Stimulated activated CD8-positive, alpha-beta memory T cell treated with anti-CD3 and anti-CD28 coated beads, Interleukin-7, amount 100 ng/mL, for 48 hours (primary cell): ENCODE measurements around the gene PDCD1.
"Not testable (repeated sequence)": the region's sequence is repeated elsewhere in the genome, so short reads cannot be mapped to it uniquely, and the experiment has no call there.

Experiments used
- DNase-seq, 2 donors: peaks; one replicate each; pipeline ENCODE4 v3.0.0-alpha.2; 2020; ENCODE audit warnings: low read depth in 1 of 2; ENCODE audit errors: extremely low read depth in 1 of 2

Gene PDCD1

DNA sequence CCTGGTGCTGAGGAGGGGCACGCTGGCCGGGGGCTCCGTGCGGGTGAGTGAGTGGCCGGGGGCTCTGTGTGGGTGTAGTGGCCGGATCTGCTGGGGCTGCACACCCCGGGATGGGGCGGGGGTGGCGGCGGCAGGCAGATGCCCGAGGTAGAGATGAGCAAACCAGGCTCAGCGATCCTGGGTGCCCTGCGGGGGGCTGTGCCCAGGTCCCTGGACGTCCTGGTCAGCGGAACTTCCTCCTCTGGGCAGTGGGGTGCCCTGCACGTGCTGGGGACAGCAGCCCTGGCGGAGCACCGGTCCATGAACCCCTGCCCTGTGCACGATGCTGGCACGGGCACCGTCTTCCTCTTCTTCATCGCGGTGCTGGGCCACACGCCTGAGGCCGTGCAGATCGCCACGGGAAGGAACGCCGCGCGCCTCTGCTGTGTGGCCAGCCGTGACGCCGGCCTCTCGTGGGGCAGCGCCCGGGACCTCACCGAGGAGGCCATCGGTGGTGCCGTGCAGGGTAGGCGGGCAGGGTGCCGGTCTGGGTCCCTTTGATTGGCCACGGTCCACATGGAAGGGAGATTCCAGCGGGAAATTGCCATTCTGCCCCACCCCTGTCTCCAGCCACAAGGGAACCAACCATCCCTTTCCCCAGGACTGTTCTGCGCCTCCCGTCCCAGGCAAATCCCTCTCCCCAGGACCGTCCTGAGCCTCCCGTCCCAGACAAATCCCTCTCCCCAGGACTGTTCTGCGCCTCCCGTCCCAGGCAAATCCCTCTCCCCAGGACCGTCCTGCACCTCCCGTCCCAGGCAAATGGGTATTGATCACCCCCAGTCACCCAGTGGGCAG is 43.8 kb downstream of the PDCD1 start:
- no peak for DNase-seq

- DNase-seq: no peak
These were observed 44.4 kb downstream of the PDCD1 start for GRCh38 chr2:241814393-241814642.

- DNase-seq: no peak
These were observed 44.9 kb downstream of the PDCD1 start for GRCh38 chr2:241813644-241814392.

DNA sequence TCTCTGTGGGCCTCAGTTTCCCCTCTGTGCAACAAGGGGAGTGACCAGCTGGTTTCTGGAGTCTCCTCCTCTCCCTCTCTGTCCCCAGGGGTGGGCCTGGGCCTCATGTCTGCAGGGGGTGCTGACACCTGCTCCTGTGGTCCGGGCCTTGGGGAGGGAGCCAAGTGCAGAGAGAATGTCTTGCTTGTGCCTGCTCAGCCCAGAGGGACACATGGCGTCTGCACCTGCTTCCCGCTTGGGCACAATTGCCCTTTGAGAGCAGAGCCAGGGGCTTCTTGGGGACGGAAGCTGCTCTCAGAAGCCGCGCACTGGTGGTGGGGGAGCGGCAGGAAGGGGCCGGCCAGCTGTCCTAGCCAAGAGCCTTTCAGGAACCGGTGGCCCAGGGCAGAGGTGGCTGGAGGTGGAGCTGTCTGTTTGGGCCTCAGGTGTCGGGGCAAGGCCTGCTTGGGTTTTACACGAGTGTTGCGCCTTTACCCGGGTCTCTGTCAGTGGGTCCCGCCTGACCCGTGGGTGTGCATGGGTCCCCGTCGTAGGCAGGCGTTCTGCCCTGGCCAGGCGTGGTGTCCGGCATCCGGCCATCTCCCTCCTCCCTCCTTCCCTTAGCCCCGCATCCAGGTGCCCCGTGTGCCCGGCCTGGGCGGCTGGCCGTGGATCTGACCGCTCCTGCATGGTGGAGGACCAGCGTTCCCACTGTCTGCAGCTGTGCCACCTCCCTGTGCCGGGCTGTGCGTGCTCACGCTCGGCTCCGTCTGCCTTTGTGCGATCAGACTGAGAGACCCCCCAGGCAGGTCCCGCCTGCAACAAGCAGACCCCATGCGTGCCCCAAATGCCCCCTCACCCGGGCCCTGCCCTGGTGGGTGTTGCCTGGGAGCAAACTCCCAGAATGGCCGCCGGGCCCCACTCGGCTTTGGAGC is 45.7 kb downstream of the PDCD1 start:
- DNase-seq: no peak

DNA sequence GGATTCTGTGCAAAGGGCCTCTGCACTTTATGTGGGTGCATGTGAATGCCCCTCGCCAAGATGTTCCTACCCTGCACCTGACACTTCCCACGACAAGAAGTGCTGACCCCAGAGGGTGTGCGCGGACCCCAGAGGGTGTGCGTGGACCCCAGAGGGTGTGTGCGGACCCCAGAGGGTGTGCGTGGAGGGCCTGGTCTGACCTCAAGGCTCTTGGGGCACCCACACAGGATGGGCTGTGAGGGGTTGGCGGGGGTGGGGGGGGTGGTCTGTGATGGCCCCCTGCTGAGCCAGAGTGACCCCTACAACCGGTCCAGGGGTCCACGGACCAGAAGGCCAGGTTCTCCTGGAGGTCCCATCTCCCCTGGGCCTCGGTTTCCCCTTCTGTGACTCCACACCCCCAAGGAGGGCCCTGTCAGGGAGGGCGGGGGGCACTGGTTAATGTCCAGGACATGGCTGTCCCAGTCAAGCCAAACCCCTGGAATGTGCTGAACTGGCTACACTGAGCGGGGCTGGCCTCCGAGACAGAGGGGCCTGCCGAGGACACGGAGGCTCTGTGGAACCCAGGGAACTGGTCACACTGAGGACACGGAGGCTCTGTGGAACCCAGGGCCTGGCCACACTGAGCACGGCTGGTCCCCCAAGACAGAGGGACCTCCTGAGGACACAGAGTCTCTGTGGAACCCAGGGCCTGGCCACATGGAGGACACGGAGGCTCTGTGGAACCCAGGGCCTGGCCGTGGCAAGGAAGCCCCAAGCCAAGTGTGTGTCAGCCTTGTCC is 46.6 kb downstream of the PDCD1 start:
- no peak for DNase-seq

- DNase-seq: no peak
These were observed 47.3 kb downstream of the PDCD1 start for GRCh38 chr2:241811201-241811951.

DNA sequence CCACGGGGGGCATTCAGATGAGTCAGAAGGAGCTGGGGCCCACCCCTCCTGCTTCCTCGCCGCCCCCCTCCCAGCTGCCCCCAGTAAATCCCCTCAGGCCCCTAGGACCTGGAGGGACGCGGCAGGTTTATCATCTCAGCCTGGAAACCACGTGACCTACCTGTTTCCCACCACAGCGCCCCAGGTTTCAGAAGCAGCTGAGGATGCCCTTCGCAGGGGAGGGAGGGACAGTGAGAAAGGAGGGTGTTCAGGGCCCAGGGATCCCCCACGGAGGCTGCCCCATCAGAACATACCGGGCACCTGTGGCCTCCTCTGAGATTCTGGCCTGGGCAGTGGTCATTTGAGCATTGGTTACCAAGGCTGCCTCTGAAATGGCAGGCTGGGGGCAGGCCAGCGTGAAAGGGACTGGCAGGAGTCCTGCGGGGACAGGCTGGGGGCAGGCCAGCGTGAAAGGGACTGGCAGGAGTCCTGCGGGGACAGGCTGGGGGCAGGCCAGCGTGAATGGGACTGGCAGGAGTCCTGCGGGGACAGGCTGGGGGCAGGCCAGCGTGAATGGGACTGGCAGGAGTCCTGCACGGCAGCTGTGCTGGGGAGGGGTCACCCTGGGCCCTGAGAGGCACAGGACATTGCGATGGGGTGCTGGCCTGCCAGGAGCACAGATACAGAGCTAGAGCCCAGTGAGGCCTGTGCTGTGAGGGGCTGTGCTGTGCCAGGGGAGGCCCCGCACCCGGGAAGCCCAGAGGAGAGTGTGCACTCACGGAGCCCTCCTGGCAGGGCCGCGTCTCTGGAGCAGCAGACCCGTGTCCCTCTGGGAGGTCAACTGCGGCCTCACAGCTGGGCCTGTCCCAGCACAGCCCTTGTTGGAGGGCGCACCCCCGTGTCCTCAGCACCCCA is 48.1 kb downstream of the PDCD1 start:
- DNase-seq: no peak

DNA sequence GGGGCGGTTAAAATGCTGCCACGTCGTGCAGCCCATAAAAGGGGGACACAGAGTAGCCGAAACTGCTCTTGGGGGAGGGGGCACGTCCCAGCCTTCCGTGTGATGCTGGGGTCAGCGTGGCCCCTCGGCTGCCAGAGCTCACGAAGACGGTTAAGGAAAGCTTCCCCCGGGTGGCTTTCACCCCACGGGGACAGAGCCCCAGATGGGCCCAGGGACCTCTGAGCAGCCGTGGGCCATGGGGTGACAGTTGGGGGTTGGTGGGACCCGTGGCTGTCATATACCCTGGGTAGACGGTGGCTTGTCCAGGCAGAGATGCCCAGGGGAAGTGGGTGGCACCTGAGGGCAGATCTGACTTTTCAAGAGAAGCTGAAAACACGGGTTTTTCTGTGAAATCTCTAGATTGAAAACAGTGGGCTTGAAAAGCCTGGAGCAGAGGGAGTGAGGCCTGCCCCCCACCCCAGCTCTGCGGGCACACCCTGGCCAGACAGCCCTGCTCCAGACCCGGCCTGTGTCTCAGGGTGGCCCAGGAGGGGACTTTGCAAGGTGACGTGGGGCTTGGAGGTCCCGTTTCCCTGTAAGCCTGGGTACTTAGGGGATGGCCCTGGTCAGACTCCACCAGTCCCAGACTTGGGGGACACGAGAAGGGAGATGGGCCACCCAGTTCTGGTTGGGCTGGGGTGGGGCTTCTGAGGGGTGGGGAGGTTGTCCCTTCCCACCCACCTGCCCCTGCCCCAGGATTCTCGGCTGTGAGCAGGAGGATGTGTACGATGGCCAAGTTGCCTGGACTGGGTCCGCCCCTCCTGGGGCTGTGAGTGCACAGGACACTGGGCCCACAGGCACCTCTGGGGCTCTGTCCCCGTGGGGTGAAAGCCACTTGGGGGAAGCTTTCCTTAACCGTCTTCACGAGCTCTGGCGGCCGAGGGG is 49.0 kb downstream of the PDCD1 start:
- no peak for DNase-seq

DNA sequence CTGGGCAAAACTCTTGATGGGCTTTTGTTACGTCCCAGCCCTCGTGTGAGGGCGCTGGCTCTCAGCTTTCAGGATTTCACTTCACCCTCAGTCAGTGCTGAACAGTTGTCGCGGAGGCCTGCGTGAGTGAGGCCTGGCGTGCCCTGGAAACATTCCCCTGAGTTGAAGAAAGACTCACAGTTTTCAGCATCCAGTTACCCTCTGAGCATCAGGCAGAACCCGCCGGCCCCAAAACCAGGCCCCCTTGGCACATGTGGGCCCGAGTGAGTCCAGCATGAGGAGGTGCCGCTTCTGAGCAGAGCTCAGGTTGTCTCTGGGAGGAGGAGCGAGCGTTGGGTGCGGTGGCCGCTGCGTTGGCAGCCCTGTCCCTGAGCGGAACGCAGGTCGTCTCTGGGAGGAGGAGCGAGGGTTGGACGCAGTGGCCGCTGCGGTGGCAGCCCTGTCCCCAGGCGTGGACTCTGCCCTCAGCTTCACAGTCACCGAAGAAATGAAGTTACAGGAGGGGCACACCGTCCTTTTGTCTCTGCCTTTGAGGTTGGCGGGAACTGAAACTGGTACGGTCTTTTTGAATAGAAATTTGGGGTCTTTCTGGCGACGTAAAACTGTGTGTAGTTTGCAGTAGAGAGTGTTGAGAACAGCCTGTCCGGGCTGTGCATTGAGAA is 49.8 kb downstream of the PDCD1 start, which contains the start of gene NEU4:
Gene NEU4, plus strand, starts transcription at position 473 of the 662 bp plus-strand sequence. CDS start 5,292 bp downstream, outside the sequence.
- no peak for DNase-seq

DNA sequence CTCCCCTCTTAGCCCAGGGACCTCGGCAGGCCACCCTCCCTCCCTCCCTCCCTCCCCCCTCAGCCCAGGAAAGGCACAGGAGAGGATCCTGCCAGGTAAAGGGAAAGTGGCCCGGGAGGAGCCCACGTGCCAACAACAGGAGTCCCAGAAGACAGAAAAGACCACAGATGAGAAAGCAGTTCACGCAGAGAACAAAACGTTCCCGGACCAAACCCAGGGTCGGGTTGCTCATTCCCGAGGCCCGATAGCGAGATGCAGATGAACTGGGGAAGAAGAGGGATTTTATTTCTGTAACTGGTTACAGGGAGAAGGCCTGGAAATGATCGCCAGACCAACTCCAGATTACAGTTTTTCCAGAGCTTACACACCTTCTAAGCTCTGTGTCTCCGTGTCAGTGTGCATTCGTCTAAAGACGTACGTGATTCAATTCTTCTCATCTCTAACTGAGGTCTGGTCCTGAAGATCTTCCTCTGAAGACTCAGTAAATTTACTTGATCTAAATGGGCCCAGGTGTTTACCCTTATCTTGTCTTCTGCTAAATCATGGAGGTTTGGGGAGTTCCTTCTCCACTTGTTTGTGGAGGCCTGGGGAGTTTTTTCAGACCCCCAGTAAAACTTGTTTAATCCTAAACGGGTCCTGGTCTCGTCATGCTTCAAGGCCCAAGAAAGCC is 50.5 kb downstream of the PDCD1 start:
- no peak for DNase-seq

GRCh38 chr2:241806217-241806616 is 52.5 kb downstream of the PDCD1 start:
- not testable (repeated sequence) for DNase-seq

GRCh38 chr2:241804326-241805229 is 54.1 kb downstream of the PDCD1 start:
- DNase-seq: no peak

- no peak for DNase-seq
These were observed 55.0 kb downstream of the PDCD1 start for GRCh38 chr2:241803387-241804325.
